PC-3 (cell line): ENCODE results near the gene TTC28.

Experiments
- CTCF ChIP-seq: fragments of 300-600 bp; sonication (generic); conservative IDR thresholded peaks from 2 replicates; pipeline ENCODE4 v1.5.1; 2017; ENCODE audit warnings: antibody characterized with exemption, low read depth, mild to moderate bottlenecking, low read length
- EZH2 ChIP-seq: fragments of 300-600 bp; sonication (generic); IDR thresholded peaks from one replicate; pipeline ENCODE4 v1.6.1; 2017; ENCODE audit warnings: antibody characterized with exemption, mild to moderate bottlenecking, low read length; ENCODE audit not compliant: unreplicated experiment
- EZH2phosphoT487 ChIP-seq: fragments of 300-600 bp; sonication (generic); IDR thresholded peaks from 2 replicates; pipeline ENCODE4 v1.6.1; 2018; ENCODE audit warnings: mild to moderate bottlenecking, antibody characterized with exemption, low read length, borderline replicate concordance

DNA sequence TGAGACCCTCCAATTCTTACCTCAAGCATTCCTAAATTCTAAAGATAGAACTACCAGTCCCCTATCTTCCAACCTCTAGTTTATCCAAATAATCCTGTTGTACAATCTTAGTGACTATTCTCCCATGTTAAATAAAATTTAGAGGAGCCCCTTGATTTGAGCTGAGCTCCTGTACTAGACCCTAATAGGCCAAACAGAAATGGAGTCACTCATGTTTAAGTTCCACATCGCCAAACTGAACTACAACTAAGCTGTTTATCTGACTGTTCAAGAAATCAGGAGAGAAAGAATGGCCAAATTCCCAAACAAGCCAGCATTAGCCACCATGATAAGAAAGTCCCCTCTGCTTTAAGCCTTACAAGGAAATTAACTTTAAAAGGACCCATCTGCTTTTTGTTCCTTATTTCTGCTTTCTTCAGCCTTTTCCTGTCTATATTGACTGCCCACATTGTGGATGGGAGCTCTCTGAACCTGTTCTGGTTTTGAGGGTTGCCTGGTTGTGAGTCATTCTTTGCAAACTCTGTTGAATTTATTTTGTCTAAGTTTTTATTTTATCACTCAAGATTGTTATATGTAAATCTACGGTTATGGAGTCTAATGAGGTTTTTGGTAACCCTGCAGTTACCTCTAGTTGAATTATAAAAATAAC lies 90.4 kb downstream of the TTC28 start:
- TF ChIP-seq CTCF (no peak), EZH2 (no peak), EZH2phosphoT487 (no peak)
